Measurements from ENCODE around the gene FRAS1. TPM values are rescaled to one million over a fixed set of nuclear protein-coding genes. Genes with fewer than 3 reads are reported as not detected.

The FRAS1 gene
- total RNA-seq, 2 donors from 2014 or later: 77.0 to 78.3 TPM

DNA sequence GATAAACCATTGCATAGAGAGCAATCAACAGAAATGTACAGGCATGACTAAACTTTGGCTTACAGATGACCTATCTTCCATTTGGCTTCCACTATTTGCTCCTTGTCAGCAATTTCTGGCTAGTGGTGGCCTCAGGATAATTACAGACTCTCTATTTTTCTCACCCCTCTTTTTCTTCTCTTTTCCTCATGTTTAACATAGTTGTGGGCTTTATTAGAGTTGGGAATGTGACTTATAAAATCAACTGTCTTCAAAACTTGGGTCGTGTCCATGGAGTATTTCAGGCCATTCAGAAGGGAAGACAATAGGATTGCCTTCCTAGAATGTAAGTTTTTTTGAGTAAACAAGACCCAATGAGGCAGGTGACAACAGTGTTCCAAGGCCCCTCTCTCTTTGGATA, 236.2 kb downstream of the FRAS1 start:
- Mint-ChIP-seq H3K27me3 (ENCODE audit: insufficient read depth) (no peaks in the 10 kb centered on the region), H3K36me3 (ENCODE audit: low read depth) (peaks cover 19% of the 10 kb centered on the region), H3K27ac (no peak overlapping the region), H3K4me3 (no peak overlapping the region), H3K9me3 (no peaks in the 10 kb centered on the region), H3K4me1 (peaks cover 7% of the 10 kb centered on the region)
- TF ChIP-seq, protein P1, sequence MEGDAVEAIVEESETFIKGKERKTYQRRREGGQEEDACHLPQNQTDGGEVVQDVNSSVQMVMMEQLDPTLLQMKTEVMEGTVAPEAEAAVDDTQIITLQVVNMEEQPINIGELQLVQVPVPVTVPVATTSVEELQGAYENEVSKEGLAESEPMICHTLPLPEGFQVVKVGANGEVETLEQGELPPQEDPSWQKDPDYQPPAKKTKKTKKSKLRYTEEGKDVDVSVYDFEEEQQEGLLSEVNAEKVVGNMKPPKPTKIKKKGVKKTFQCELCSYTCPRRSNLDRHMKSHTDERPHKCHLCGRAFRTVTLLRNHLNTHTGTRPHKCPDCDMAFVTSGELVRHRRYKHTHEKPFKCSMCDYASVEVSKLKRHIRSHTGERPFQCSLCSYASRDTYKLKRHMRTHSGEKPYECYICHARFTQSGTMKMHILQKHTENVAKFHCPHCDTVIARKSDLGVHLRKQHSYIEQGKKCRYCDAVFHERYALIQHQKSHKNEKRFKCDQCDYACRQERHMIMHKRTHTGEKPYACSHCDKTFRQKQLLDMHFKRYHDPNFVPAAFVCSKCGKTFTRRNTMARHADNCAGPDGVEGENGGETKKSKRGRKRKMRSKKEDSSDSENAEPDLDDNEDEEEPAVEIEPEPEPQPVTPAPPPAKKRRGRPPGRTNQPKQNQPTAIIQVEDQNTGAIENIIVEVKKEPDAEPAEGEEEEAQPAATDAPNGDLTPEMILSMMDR (conservative IDR thresholded peaks at IDR 0.05): no peak
- WGBS, 2 experiments (ENCODE audit: insufficient coverage in 1 of 2, insufficient read length in 1 of 2): 95 to 100% methylated on average over 1 of the region's 1 CpG
- Histone ChIP-seq H3K9me3 (ENCODE audit: control insufficient read depth, low read length) (no peaks in the 10 kb centered on the region), H3K36me3 (ENCODE audit: control insufficient read depth, insufficient read depth, low read length) (peaks cover 40% of the 10 kb centered on the region), H3K27me3 (ENCODE audit: control insufficient read depth, insufficient read depth, low read length, poor library complexity, severe bottlenecking) (no peaks in the 10 kb centered on the region), H3K9ac (ENCODE audit: extremely low read depth, low read length, poor library complexity, severe bottlenecking) (no peak overlapping the region), H3K4me1 (ENCODE audit: control insufficient read depth, insufficient read depth, low read length) (no peaks in the 10 kb centered on the region), H3K4me3 (ENCODE audit: low read length) (no peak overlapping the region), H3K27ac (ENCODE audit: low read depth, low read length) (no peak overlapping the region)
- no peak for DNase-seq

DNA sequence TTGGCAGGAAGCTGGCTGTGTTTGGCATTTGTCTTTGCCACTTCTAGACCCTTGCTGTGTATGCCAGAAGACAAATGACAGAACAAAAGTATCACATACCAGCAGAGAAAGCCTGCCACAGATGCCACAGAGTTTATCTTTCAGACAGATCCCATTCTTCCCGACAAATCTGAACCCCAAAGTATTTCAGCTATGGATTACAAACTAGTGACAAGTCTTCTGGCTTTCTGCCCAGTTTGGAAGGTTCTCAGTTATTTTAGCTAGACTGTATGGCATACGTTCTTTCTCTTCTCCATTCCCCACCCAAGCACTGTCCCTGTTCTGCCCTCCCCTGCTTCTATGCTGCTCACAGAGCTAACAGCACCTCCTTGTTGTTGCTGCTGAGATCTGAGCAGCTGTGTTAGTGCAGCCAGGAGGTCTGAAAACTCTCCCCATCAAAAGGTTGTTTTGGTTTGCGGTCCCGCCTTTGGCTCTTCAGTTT, 236.7 kb downstream of the FRAS1 start:
- TF ChIP-seq, protein P1 (conservative IDR thresholded peaks at IDR 0.05): peak; percentile 14
- Histone ChIP-seq H3K27ac (ENCODE audit: low read depth, low read length) (no peak overlapping the region), H3K4me1 (ENCODE audit: control insufficient read depth, insufficient read depth, low read length) (no peaks in the 10 kb centered on the region), H3K36me3 (ENCODE audit: control insufficient read depth, insufficient read depth, low read length) (peaks cover 43% of the 10 kb centered on the region), H3K4me3 (ENCODE audit: low read length) (no peak overlapping the region), H3K9ac (ENCODE audit: extremely low read depth, low read length, poor library complexity, severe bottlenecking) (no peak overlapping the region), H3K27me3 (ENCODE audit: control insufficient read depth, insufficient read depth, low read length, poor library complexity, severe bottlenecking) (no peaks in the 10 kb centered on the region), H3K9me3 (ENCODE audit: control insufficient read depth, low read length) (no peaks in the 10 kb centered on the region)
- Mint-ChIP-seq H3K4me1 (peaks cover 7% of the 10 kb centered on the region), H3K4me3 (no peak overlapping the region), H3K36me3 (ENCODE audit: low read depth) (peaks cover 22% of the 10 kb centered on the region), H3K27me3 (ENCODE audit: insufficient read depth) (no peaks in the 10 kb centered on the region), H3K27ac (no peak overlapping the region), H3K9me3 (no peaks in the 10 kb centered on the region)
- 64 to 73% methylated on average over 3 to 4 of the region's 4 CpGs for WGBS, 2 experiments (ENCODE audit: insufficient coverage in 1 of 2, insufficient read length in 1 of 2)
- no peak for DNase-seq

DNA sequence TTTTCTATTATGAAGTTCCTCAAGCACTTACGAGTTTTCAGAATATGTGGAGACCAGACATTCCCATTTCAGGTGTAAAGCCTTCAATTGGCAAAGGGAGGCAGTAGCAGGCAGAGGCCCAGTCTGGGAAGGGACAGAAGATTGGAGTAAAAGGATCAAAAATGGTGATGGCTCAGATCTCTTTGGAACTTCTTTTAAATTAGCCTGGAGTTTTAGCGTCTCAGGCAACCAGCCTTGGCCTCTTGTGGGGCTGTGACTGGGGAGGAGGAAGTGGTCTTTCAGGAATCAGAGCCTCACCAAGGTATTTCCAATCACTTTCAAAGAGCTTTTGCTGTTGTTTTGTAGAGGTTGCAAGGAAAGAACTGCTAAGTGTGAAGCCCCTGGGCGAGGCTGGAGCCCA, 239.1 kb downstream of the FRAS1 start:
- H3K27ac ChIP-seq (ENCODE audit: low read depth, low read length): no peak overlapping the region
- no peak overlapping the region for H3K4me3 Mint-ChIP-seq
- H3K4me3 ChIP-seq (ENCODE audit: low read length): no peak overlapping the region
- no peak overlapping the region for H3K27ac Mint-ChIP-seq
- no peaks in the 10 kb centered on the region for H3K9me3 ChIP-seq (ENCODE audit: control insufficient read depth, low read length)
- no peaks in the 10 kb centered on the region for H3K4me1 ChIP-seq (ENCODE audit: control insufficient read depth, insufficient read depth, low read length)
- peaks cover 32% of the 10 kb centered on the region for H3K36me3 Mint-ChIP-seq (ENCODE audit: low read depth)
- WGBS, 2 experiments (ENCODE audit: insufficient coverage in 1 of 2, insufficient read length in 1 of 2): 89 to 100% methylated on average over 3 of the region's 3 CpGs
- H3K27me3 Mint-ChIP-seq (ENCODE audit: insufficient read depth): no peaks in the 10 kb centered on the region
- no peak overlapping the region for H3K9ac ChIP-seq (ENCODE audit: extremely low read depth, low read length, poor library complexity, severe bottlenecking)
- peaks cover 54% of the 10 kb centered on the region for H3K36me3 ChIP-seq (ENCODE audit: control insufficient read depth, insufficient read depth, low read length)
- peaks cover 7% of the 10 kb centered on the region for H3K9me3 Mint-ChIP-seq
- H3K27me3 ChIP-seq (ENCODE audit: control insufficient read depth, insufficient read depth, low read length, poor library complexity, severe bottlenecking): no peaks in the 10 kb centered on the region
- H3K4me1 Mint-ChIP-seq: peaks cover 7% of the 10 kb centered on the region
- TF ChIP-seq, protein P1 (conservative IDR thresholded peaks at IDR 0.05): peak; percentile 48
- DNase-seq: peak; percentile 52
